ENCODE data around the gene CDK2AP2.

Gene CDK2AP2

GRCh38 chr11:67504950-67505581 is 2.9 kb downstream of the CDK2AP2 start, which contains the start of gene PITPNM1:
Gene PITPNM1, minus strand, starts transcription at chr11:67505363. Its CDS starts 1,183 bp downstream, at chr11:67504180.
- peak within 1 kb of the TSS; percentile 81 for H3K9ac ChIP-seq
- H3K4me1 ChIP-seq: peaks cover 67% of the 10 kb centered on the region
- peak within 1 kb of the TSS; percentile 81 for H3K4me3 ChIP-seq
- H3K4me2 ChIP-seq: peak within 1 kb of the TSS; percentile 94
- H3K27ac ChIP-seq: peak within 1 kb of the TSS; percentile 76
- H3K9me3 ChIP-seq: no peaks in the 10 kb centered on the region
- no peak for TF ChIP-seq Cebpa-rat (IDR thresholded peaks at IDR 0.05)
- peaks cover 28% of the 10 kb centered on the region for H3K36me3 ChIP-seq
- H4K20me1 ChIP-seq: peaks cover 51% of the 10 kb centered on the region
- H3K27me3 ChIP-seq: peaks cover 9% of the 10 kb centered on the region; the same call in 1 of the 2 replicates

- TF ChIP-seq Cebpa-rat (IDR thresholded peaks at IDR 0.05): no peak
- Histone ChIP-seq H3K4me3 (peak overlapping the region; percentile 81), H3K27ac (peak overlapping the region; percentile 76), H3K9ac (peak overlapping the region; percentile 81), H3K27me3 (peaks cover 9% of the 10 kb centered on the region; the same call in 1 of the 2 replicates), H3K9me3 (no peaks in the 10 kb centered on the region), H3K4me1 (peaks cover 67% of the 10 kb centered on the region), H3K4me2 (peak overlapping the region; percentile 94), H4K20me1 (peaks cover 51% of the 10 kb centered on the region), H3K36me3 (peaks cover 34% of the 10 kb centered on the region)
Observed at GRCh38 chr11:67504005-67504949, 3.7 kb downstream of the CDK2AP2 start.

- Histone ChIP-seq H3K4me1 (peaks cover 61% of the 10 kb centered on the region), H4K20me1 (peaks cover 51% of the 10 kb centered on the region), H3K9ac (peak overlapping the region; percentile 81), H3K36me3 (peaks cover 43% of the 10 kb centered on the region), H3K27me3 (peaks cover 9% of the 10 kb centered on the region; the same call in 1 of the 2 replicates), H3K27ac (peak overlapping the region; percentile 76; the same call in 1 of the 2 replicates), H3K4me3 (peak overlapping the region; percentile 81), H3K9me3 (no peaks in the 10 kb centered on the region), H3K4me2 (peak overlapping the region; percentile 94)
- TF ChIP-seq Cebpa-rat (IDR thresholded peaks at IDR 0.05): no peak
Observed at GRCh38 chr11:67503119-67504004, 4.6 kb downstream of the CDK2AP2 start.

- Histone ChIP-seq H3K36me3 (peaks cover 52% of the 10 kb centered on the region), H4K20me1 (peaks cover 48% of the 10 kb centered on the region), H3K9me3 (no peaks in the 10 kb centered on the region), H3K27me3 (peaks cover 9% of the 10 kb centered on the region; the same call in 1 of the 2 replicates), H3K27ac (no peak overlapping the region), H3K4me3 (no peak overlapping the region), H3K9ac (no peak overlapping the region), H3K4me1 (peaks cover 57% of the 10 kb centered on the region), H3K4me2 (peak overlapping the region; percentile 94)
- no peak for TF ChIP-seq Cebpa-rat (IDR thresholded peaks at IDR 0.05)
Observed at GRCh38 chr11:67502328-67502979, 5.5 kb downstream of the CDK2AP2 start.

GRCh38 chr11:67501854-67502253 is 6.1 kb downstream of the CDK2AP2 start:
- H3K9ac ChIP-seq: no peak overlapping the region
- H3K9me3 ChIP-seq: no peaks in the 10 kb centered on the region
- peaks cover 42% of the 10 kb centered on the region for H4K20me1 ChIP-seq
- no peak for TF ChIP-seq Cebpa-rat (IDR thresholded peaks at IDR 0.05)
- peaks cover 9% of the 10 kb centered on the region; the same call in 1 of the 2 replicates for H3K27me3 ChIP-seq
- H3K4me2 ChIP-seq: no peak overlapping the region
- H3K27ac ChIP-seq: no peak overlapping the region
- peaks cover 58% of the 10 kb centered on the region for H3K36me3 ChIP-seq
- no peak overlapping the region for H3K4me3 ChIP-seq
- peaks cover 51% of the 10 kb centered on the region for H3K4me1 ChIP-seq

GRCh38 chr11:67500831-67501715 is 6.9 kb downstream of the CDK2AP2 start:
- H3K4me1 ChIP-seq: peaks cover 43% of the 10 kb centered on the region
- H3K36me3 ChIP-seq: peaks cover 63% of the 10 kb centered on the region
- H4K20me1 ChIP-seq: peaks cover 42% of the 10 kb centered on the region

GRCh38 chr11:67500484-67500821 is 7.5 kb downstream of the CDK2AP2 start:
- TF ChIP-seq Cebpa-rat (IDR thresholded peaks at IDR 0.05): no peak
- Histone ChIP-seq H3K4me2 (peak overlapping the region; percentile 28; the same call in 1 of the 2 replicates), H3K27ac (no peak overlapping the region), H3K27me3 (peaks cover 9% of the 10 kb centered on the region; the same call in 1 of the 2 replicates), H3K4me3 (no peak overlapping the region), H3K9me3 (no peaks in the 10 kb centered on the region), H3K9ac (no peak overlapping the region), H4K20me1 (peaks cover 38% of the 10 kb centered on the region), H3K4me1 (peaks cover 37% of the 10 kb centered on the region), H3K36me3 (peaks cover 70% of the 10 kb centered on the region)

More at GRCh38 chr11:67500831-67501715, 6.9 kb downstream of the CDK2AP2 start:
- H3K27me3 ChIP-seq: peaks cover 9% of the 10 kb centered on the region; the same call in 1 of the 2 replicates
- H3K4me2 ChIP-seq: peak overlapping the region; percentile 28; the same call in 1 of the 2 replicates
- no peak overlapping the region for H3K4me3 ChIP-seq
- no peak overlapping the region for H3K27ac ChIP-seq
- no peaks in the 10 kb centered on the region for H3K9me3 ChIP-seq
- no peak overlapping the region for H3K9ac ChIP-seq
- peak; percentile 81 for TF ChIP-seq Cebpa-rat (IDR thresholded peaks at IDR 0.05)

All from BLaER1 (cell line).